GM23338 (cell line): ENCODE data around the gene YPEL3. TPM values are rescaled to one million over a fixed set of nuclear protein-coding genes. Genes with fewer than 3 reads are reported as not detected.

Experiments
- ATAC-seq: fragments of 200-7000 bp; cut with Tn5 transposase; 3 replicates; pipeline ENCODE4 v1.9.1; 2020
- DNase-seq: peaks from one replicate; pipeline ENCODE4 v3.0.0-alpha.2; 2015; ENCODE audit warnings: low spot score
- H2AFZ ChIP-seq: fragments of 200-600 bp; sonication (generic); 2 replicates; pipeline ENCODE4 v1.8.0; 2016; ENCODE audit warnings: antibody characterized with exemption, mild to moderate bottlenecking, moderate library complexity
- H3F3A ChIP-seq: fragments of 200-600 bp; sonication (generic); replicated peaks from 2 replicates; pipeline ENCODE4 v1.8.0; 2017; ENCODE audit warnings: antibody characterized with exemption, mixed run types, low read depth
- H3K27ac ChIP-seq: fragments of 200-600 bp; sonication (generic); 2 replicates; pipeline ENCODE4 v1.6.1; 2016; ENCODE audit warnings: low read depth
- H3K27me3 ChIP-seq: fragments of 200-600 bp; sonication (generic); 2 replicates; pipeline ENCODE4 v1.8.0; 2016; ENCODE audit warnings: mild to moderate bottlenecking, mixed run types, moderate library complexity; ENCODE audit not compliant: insufficient read depth
- H3K36me3 ChIP-seq: fragments of 200-600 bp; sonication (generic); 2 replicates; pipeline ENCODE4 v1.8.0; 2016; ENCODE audit warnings: mild to moderate bottlenecking; ENCODE audit not compliant: insufficient read depth
- H3K4me1 ChIP-seq: fragments of 200-600 bp; sonication (generic); 2 replicates; pipeline ENCODE4 v1.8.0; 2016; ENCODE audit warnings: mild to moderate bottlenecking, moderate library complexity; ENCODE audit not compliant: insufficient read depth
- H3K4me2 ChIP-seq: fragments of 200-600 bp; sonication (generic); 2 replicates; pipeline ENCODE4 v1.7.1; 2017; ENCODE audit warnings: mixed run types
- H3K4me3 ChIP-seq: fragments of 200-600 bp; sonication (generic); 2 replicates; pipeline ENCODE4 v1.6.1; 2016; ENCODE audit warnings: mixed run types
- H3K79me2 ChIP-seq: fragments of 200-600 bp; sonication (generic); replicated peaks from 2 replicates; pipeline ENCODE4 v1.8.0; 2017; ENCODE audit warnings: mild to moderate bottlenecking; ENCODE audit not compliant: insufficient read depth
- H3K9me2 ChIP-seq: fragments of 200-600 bp; sonication (generic); 2 replicates; pipeline ENCODE4 v1.8.0; 2017; ENCODE audit not compliant: insufficient read depth
- H4K20me1 ChIP-seq: fragments of 200-600 bp; sonication (generic); replicated peaks from 2 replicates; pipeline ENCODE4 v1.8.0; 2017; ENCODE audit warnings: mild to moderate bottlenecking; ENCODE audit not compliant: insufficient read depth
- H3K27ac Mint-ChIP-seq: 2 replicates; pipeline ENCODE4 v1.8.0; 2020; ENCODE audit warnings: inconsistent platforms, mild to moderate bottlenecking, moderate library complexity, mixed read lengths
- H3K27me3 Mint-ChIP-seq: 3 replicates; pipeline ENCODE4 v1.8.0; 2022; ENCODE audit warnings: low read depth, mild to moderate bottlenecking, moderate library complexity, mixed read lengths, inconsistent platforms; ENCODE audit not compliant: insufficient read depth, poor library complexity
- H3K36me3 Mint-ChIP-seq: 3 replicates; pipeline ENCODE4 v1.8.0; 2021; ENCODE audit warnings: low read depth, mild to moderate bottlenecking, inconsistent platforms, moderate library complexity, mixed read lengths
- H3K4me1 Mint-ChIP-seq: 3 replicates; pipeline ENCODE4 v1.8.0; 2020; ENCODE audit warnings: mild to moderate bottlenecking, inconsistent platforms, mixed read lengths
- H3K4me3 Mint-ChIP-seq: 3 replicates; pipeline ENCODE4 v1.8.0; 2021; ENCODE audit warnings: moderate library complexity, mild to moderate bottlenecking, inconsistent platforms, mixed read lengths
- H3K9me3 Mint-ChIP-seq: 3 replicates; pipeline ENCODE4 v1.8.0; 2020; ENCODE audit warnings: moderate library complexity, mild to moderate bottlenecking, inconsistent platforms, mixed read lengths
- ETS1 ChIP-seq: IDR thresholded peaks from 2 replicates; pipeline ENCODE4 v1.6.1; 2016; ENCODE audit warnings: antibody characterized with exemption
- EZH2 ChIP-seq: fragments of 200-600 bp; sonication (generic); IDR thresholded peaks from one replicate; pipeline ENCODE4 v1.8.0; 2017; ENCODE audit warnings: antibody characterized with exemption, mild to moderate bottlenecking, low read depth; ENCODE audit not compliant: unreplicated experiment
- NANOG ChIP-seq: IDR thresholded peaks from 2 replicates; pipeline ENCODE4 v1.6.1; 2016; ENCODE audit warnings: antibody characterized with exemption, borderline replicate concordance
- ZNF331 ChIP-seq: fragments of 250-450 bp; sonication (Bioruptor Pico); IDR thresholded peaks from 2 replicates; pipeline ENCODE4 v1.5.0; 2020; ENCODE audit warnings: low read depth, mild to moderate bottlenecking, moderate library complexity
- polyA plus RNA-seq: library from polyadenylated mRNA; unstranded; fragments of >200 nt; fragmentation: Nextera tagmentation; extraction: Ambion mirVana; gene quantifications from 2 replicates; pipeline ENCODE4 v1.2.1, GENCODE V29; 2016
- total RNA-seq: library from RNA; depleted of rRNA; stranded (reverse); fragments of >200 nt; shearing (Covaris generic); gene quantifications from 2 replicates; pipeline ENCODE4 v1.2.3, GENCODE V29; 2014
- TF ChIP-seq, protein P1 (sequence below): fragments of 250-450 bp; sonication (Bioruptor Pico); IDR thresholded peaks from 2 replicates; pipeline ENCODE4 v1.5.0; 2020; ENCODE audit warnings: mild to moderate bottlenecking, moderate library complexity
- TF ChIP-seq, protein P2 (sequence below): IDR thresholded peaks from one replicate; pipeline ENCODE4 v1.6.1; 2018; ENCODE audit warnings: antibody characterized with exemption; ENCODE audit not compliant: unreplicated experiment

The YPEL3 gene
- total and polyA plus RNA-seq, 2 experiments from 2014 or later, result 27.8 to 86.1 TPM

DNA sequence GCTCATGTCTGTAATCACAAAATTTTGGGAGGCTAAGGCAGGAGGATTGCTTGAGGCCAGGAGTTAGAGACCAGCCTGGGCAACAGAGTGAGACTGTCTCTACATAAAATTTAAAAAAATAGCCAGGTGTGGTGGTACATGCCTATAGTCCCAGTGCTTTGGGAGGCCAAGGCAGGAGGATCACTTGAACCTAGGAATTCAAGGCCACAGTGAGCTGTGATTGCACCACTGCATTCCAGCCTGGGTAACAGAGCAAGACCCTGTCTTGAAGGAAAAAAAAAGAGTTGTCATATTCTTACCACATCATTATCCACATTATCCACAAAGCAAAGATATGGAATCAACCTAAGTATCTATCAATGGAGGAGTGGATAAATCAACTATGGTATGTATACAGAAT is 48.0 kb upstream of the YPEL3 start:
- Histone ChIP-seq H2AFZ (no peak overlapping the region), H3K27me3 (no peaks in the 10 kb centered on the region), H3K79me2 (no peaks in the 10 kb centered on the region), H3K27ac (no peak overlapping the region), H3K4me2 (no peak overlapping the region), H3K9me2 (0 out of 2 replicates have a peak, but pooled peaks cover 5% of the 10 kb centered on the region), H4K20me1 (no peaks in the 10 kb centered on the region), H3F3A (no peaks in the 10 kb centered on the region), H3K4me3 (no peak overlapping the region), H3K4me1 (no peaks in the 10 kb centered on the region), H3K36me3 (no peaks in the 10 kb centered on the region)
- Mint-ChIP-seq H3K4me3 (no peak overlapping the region), H3K27me3 (peaks cover 1% of the 10 kb centered on the region), H3K36me3 (no peaks in the 10 kb centered on the region), H3K9me3 (peaks cover 6% of the 10 kb centered on the region; the same call in 2 of the 3 replicates), H3K27ac (no peak overlapping the region), H3K4me1 (no peaks in the 10 kb centered on the region)
- ATAC-seq, result no peak
- no peak for TF ChIP-seq EZH2
- TF ChIP-seq, protein P1, sequence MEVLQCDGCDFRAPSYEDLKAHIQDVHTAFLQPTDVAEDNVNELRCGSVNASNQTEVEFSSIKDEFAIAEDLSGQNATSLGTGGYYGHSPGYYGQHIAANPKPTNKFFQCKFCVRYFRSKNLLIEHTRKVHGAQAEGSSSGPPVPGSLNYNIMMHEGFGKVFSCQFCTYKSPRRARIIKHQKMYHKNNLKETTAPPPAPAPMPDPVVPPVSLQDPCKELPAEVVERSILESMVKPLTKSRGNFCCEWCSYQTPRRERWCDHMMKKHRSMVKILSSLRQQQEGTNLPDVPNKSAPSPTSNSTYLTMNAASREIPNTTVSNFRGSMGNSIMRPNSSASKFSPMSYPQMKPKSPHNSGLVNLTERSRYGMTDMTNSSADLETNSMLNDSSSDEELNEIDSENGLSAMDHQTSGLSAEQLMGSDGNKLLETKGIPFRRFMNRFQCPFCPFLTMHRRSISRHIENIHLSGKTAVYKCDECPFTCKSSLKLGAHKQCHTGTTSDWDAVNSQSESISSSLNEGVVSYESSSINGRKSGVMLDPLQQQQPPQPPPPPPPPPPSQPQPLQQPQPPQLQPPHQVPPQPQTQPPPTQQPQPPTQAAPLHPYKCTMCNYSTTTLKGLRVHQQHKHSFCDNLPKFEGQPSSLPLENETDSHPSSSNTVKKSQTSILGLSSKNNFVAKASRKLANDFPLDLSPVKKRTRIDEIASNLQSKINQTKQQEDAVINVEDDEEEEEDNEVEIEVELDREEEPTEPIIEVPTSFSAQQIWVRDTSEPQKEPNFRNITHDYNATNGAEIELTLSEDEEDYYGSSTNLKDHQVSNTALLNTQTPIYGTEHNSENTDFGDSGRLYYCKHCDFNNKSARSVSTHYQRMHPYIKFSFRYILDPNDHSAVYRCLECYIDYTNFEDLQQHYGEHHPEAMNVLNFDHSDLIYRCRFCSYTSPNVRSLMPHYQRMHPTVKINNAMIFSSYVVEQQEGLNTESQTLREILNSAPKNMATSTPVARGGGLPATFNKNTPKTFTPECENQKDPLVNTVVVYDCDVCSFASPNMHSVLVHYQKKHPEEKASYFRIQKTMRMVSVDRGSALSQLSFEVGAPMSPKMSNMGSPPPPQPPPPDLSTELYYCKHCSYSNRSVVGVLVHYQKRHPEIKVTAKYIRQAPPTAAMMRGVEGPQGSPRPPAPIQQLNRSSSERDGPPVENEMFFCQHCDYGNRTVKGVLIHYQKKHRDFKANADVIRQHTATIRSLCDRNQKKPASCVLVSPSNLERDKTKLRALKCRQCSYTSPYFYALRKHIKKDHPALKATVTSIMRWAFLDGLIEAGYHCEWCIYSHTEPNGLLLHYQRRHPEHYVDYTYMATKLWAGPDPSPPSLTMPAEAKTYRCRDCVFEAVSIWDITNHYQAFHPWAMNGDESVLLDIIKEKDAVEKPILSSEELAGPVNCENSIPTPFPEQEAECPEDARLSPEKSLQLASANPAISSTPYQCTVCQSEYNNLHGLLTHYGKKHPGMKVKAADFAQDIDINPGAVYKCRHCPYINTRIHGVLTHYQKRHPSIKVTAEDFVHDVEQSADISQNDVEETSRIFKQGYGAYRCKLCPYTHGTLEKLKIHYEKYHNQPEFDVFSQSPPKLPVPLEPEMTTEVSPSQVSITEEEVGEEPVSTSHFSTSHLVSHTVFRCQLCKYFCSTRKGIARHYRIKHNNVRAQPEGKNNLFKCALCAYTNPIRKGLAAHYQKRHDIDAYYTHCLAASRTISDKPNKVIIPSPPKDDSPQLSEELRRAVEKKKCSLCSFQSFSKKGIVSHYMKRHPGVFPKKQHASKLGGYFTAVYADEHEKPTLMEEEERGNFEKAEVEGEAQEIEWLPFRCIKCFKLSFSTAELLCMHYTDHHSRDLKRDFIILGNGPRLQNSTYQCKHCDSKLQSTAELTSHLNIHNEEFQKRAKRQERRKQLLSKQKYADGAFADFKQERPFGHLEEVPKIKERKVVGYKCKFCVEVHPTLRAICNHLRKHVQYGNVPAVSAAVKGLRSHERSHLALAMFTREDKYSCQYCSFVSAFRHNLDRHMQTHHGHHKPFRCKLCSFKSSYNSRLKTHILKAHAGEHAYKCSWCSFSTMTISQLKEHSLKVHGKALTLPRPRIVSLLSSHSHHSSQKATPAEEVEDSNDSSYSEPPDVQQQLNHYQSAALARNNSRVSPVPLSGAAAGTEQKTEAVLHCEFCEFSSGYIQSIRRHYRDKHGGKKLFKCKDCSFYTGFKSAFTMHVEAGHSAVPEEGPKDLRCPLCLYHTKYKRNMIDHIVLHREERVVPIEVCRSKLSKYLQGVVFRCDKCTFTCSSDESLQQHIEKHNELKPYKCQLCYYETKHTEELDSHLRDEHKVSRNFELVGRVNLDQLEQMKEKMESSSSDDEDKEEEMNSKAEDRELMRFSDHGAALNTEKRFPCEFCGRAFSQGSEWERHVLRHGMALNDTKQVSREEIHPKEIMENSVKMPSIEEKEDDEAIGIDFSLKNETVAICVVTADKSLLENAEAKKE (CRISPR knock-in tag), result no peak
- TF ChIP-seq ETS1, result no peak
- no peak for TF ChIP-seq NANOG
- TF ChIP-seq, protein P2, sequence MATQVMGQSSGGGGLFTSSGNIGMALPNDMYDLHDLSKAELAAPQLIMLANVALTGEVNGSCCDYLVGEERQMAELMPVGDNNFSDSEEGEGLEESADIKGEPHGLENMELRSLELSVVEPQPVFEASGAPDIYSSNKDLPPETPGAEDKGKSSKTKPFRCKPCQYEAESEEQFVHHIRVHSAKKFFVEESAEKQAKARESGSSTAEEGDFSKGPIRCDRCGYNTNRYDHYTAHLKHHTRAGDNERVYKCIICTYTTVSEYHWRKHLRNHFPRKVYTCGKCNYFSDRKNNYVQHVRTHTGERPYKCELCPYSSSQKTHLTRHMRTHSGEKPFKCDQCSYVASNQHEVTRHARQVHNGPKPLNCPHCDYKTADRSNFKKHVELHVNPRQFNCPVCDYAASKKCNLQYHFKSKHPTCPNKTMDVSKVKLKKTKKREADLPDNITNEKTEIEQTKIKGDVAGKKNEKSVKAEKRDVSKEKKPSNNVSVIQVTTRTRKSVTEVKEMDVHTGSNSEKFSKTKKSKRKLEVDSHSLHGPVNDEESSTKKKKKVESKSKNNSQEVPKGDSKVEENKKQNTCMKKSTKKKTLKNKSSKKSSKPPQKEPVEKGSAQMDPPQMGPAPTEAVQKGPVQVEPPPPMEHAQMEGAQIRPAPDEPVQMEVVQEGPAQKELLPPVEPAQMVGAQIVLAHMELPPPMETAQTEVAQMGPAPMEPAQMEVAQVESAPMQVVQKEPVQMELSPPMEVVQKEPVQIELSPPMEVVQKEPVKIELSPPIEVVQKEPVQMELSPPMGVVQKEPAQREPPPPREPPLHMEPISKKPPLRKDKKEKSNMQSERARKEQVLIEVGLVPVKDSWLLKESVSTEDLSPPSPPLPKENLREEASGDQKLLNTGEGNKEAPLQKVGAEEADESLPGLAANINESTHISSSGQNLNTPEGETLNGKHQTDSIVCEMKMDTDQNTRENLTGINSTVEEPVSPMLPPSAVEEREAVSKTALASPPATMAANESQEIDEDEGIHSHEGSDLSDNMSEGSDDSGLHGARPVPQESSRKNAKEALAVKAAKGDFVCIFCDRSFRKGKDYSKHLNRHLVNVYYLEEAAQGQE, result no peak
- no peak for TF ChIP-seq ZNF331 (CRISPR knock-in tag)
- no peak for DNase-seq
